OCI-LY7 (cell line): ENCODE measurements around the gene ULK4. TPM values are rescaled to one million over a fixed set of nuclear protein-coding genes. Genes with fewer than 3 reads are reported as not detected.
A peak's percentile ranks its signal among the peaks of the same experiment; 100 is the strongest.
"Not testable (repeated sequence)": the region's sequence is repeated elsewhere in the genome, so short reads cannot be mapped to it uniquely, and the experiment has no call there.

Experiments used
- BruUV-seq: library from RNA; stranded (reverse); fragments of 400-500 nt; replicated peaks from 2 replicates; lab custom pipeline; 2021; lab: Mats Ljungman, UMichigan
- CTCF ChIA-PET: fragments of 300-600 bp; sonication (Branson Sonifier 250); formaldehyde crosslinking; loops from one replicate; lab custom pipeline; 2022; ENCODE audit warnings: antibody characterized with exemption; ENCODE audit not compliant: unreplicated experiment; lab: Charles Lee
- POLR2A ChIA-PET: fragments of 300-600 bp; sonication (Branson Sonifier 250); formaldehyde crosslinking; loops from one replicate; lab custom pipeline; 2022; ENCODE audit warnings: antibody characterized with exemption; lab: Charles Lee
- DNase-seq: peaks from one replicate; pipeline ENCODE4 v3.0.0-alpha.2; 2015; ENCODE audit warnings: low spot score
- H2AFZ ChIP-seq: fragments of 200-600 bp; sonication (generic), shearing (Covaris generic); 2 replicates; pipeline ENCODE4 v1.6.1; 2014; ENCODE audit warnings: mild to moderate bottlenecking, antibody characterized with exemption, low read length, moderate library complexity
- H3K27ac ChIP-seq: fragments of 200-600 bp; sonication (generic); 2 replicates; pipeline ENCODE4 v1.5.1; 2014; ENCODE audit warnings: mixed run types, low read depth, mild to moderate bottlenecking, moderate library complexity, low read length, inconsistent platforms; ENCODE audit not compliant: poor library complexity, severe bottlenecking
- H3K36me3 ChIP-seq: fragments of 200-600 bp; sonication (generic); 2 replicates; pipeline ENCODE4 v1.6.1; 2014; ENCODE audit warnings: mild to moderate bottlenecking, antibody characterized with exemption, low read length, moderate library complexity, mixed read lengths; ENCODE audit not compliant: insufficient read depth
- H3K4me1 ChIP-seq: fragments of 200-600 bp; sonication (generic); 2 replicates; pipeline ENCODE4 v1.5.1; 2014; ENCODE audit warnings: mild to moderate bottlenecking, low read length; ENCODE audit not compliant: insufficient read depth, poor library complexity, severe bottlenecking
- H3K4me2 ChIP-seq: fragments of 200-600 bp; sonication (generic); 2 replicates; pipeline ENCODE4 v1.6.1; 2014; ENCODE audit warnings: mild to moderate bottlenecking, low read length
- H3K4me3 ChIP-seq: fragments of 200-600 bp; sonication (generic); 2 replicates; pipeline ENCODE4 v1.5.1; 2014; ENCODE audit warnings: mild to moderate bottlenecking, low read depth, low read length; ENCODE audit not compliant: poor library complexity, severe bottlenecking
- H3K79me2 ChIP-seq: fragments of 200-600 bp; sonication (generic); 2 replicates; pipeline ENCODE4 v1.6.1; 2016; ENCODE audit warnings: low read depth, mild to moderate bottlenecking, low read length, moderate library complexity, mixed read lengths; ENCODE audit not compliant: insufficient read depth
- H3K9me2 ChIP-seq: fragments of 200-600 bp; sonication (generic); 2 replicates; pipeline ENCODE4 v1.6.1; 2016; ENCODE audit warnings: mild to moderate bottlenecking, low read length, mixed read lengths; ENCODE audit not compliant: insufficient read depth
- H3K9me3 ChIP-seq: fragments of 200-600 bp; sonication (generic); 2 replicates; pipeline ENCODE4 v1.6.1; 2014; ENCODE audit warnings: mild to moderate bottlenecking, mixed run types, low read length, mixed read lengths
- H4K20me1 ChIP-seq: fragments of 200-600 bp; sonication (generic); 2 replicates; pipeline ENCODE4 v1.6.1; 2014; ENCODE audit warnings: mild to moderate bottlenecking, antibody characterized with exemption, low read length, moderate library complexity, mixed read lengths; ENCODE audit not compliant: insufficient read depth
- CTCF ChIP-seq: fragments of 200-600 bp; sonication (generic); conservative IDR thresholded peaks from 2 replicates; pipeline ENCODE4 v1.5.1; 2014; ENCODE audit warnings: mild to moderate bottlenecking, antibody characterized with exemption, low read length, moderate library complexity, mixed read lengths
- EZH2phosphoT487 ChIP-seq: fragments of 200-600 bp; sonication (generic); IDR thresholded peaks from 2 replicates; pipeline ENCODE4 v1.6.1; 2018; ENCODE audit warnings: low read depth, borderline replicate concordance, mild to moderate bottlenecking, mixed run types, antibody characterized with exemption, low read length, moderate library complexity, mixed read lengths
- intact Hi-C: fragments of 100-400 bp; cut with micrococcal nuclease; formaldehyde crosslinking; loops from one replicate; pipeline ENCODE4 v1.10.0; 2022; ENCODE audit not compliant: unreplicated experiment
- total RNA-seq, 2 experiments: library from RNA; depleted of rRNA in 1 of 2; stranded (reverse); fragments of >200 nt in 1 of 2; shearing (Covaris generic) in 1 of 2; gene quantifications; 2 replicates each; pipeline ENCODE4 v1.2.3, GENCODE V29; 2014 to 2022

The ULK4 gene
- total RNA-seq, 2 experiments from 2014 or later, result 18.9 to 21.0 TPM

DNA sequence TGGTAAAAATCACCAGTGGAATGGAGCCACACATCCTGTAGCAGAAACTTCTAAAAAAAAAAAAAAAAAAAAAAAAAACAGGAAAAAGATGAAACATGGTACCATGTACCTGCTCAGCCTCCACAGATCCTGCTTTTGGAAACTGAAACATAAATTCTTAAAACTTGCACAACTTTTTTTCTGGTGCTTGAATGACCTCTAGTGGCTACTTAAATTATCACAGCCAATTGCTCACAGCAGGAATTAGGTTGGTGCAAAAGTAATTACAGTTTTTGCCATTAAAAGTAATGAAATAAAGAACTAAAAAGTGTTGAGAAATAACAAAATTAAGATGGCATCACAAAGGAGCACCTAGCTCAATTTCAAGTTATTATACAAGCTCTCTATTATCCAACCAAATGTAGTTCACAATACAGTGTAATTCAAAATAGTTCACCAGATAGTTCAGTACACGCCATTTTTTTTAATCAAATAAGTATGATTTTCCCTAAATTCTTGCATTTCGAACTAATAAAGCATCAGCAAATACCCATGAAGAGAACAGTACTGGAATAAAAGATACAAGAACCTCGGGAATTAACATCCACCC lies 80.6 kb downstream of the ULK4 start:
- Histone ChIP-seq H3K9me3 (no peaks in the 10 kb centered on the region), H3K4me2 (no peak overlapping the region), H3K36me3 (no peaks in the 10 kb centered on the region), H3K4me3 (no peak overlapping the region), H3K9me2 (no peaks in the 10 kb centered on the region), H3K79me2 (no peaks in the 10 kb centered on the region), H3K4me1 (no peaks in the 10 kb centered on the region), H2AFZ (no peak overlapping the region), H4K20me1 (no peaks in the 10 kb centered on the region), H3K27ac (no peak overlapping the region)
- DNase-seq, result peak; percentile 64
- intact Hi-C loops, result loop anchor here (1.0 to 2.0 kb wide), 2 partner anchors 1301 to 1554 kb away; no protein-coding TSS in a partner anchor
- TF ChIP-seq EZH2phosphoT487, result no peak
- TF ChIP-seq CTCF, result peak; percentile 89
- POLR2A ChIA-PET, result no interaction called here
- CTCF ChIA-PET, result no interaction called here
- BruUV-seq, result no TSS peak

- Histone ChIP-seq H3K4me3 (no peak overlapping the region), H4K20me1 (no peaks in the 10 kb centered on the region), H3K27ac (no peak overlapping the region), H3K4me2 (no peak overlapping the region), H3K4me1 (no peaks in the 10 kb centered on the region), H3K36me3 (no peaks in the 10 kb centered on the region), H3K9me3 (no peaks in the 10 kb centered on the region), H3K79me2 (no peaks in the 10 kb centered on the region), H2AFZ (no peak overlapping the region), H3K9me2 (no peaks in the 10 kb centered on the region)
- intact Hi-C loops, result loop anchor here (2.0 kb wide), 1 partner anchor 1300 kb away; no protein-coding TSS in a partner anchor
- TF ChIP-seq EZH2phosphoT487, result no peak
- no peak for TF ChIP-seq CTCF
- POLR2A ChIA-PET, result no interaction called here
- CTCF ChIA-PET, result no interaction called here
- no peak for DNase-seq
- no TSS peak for BruUV-seq
These were observed 81.5 kb downstream of the ULK4 start for GRCh38 chr3:41880387-41880786.

- H3K79me2 ChIP-seq, intact Hi-C loops, CTCF ChIA-PET, DNase-seq, H3K4me2 ChIP-seq, BruUV-seq, H3K27ac ChIP-seq, H2AFZ ChIP-seq, H4K20me1 ChIP-seq, H3K9me3 ChIP-seq, H3K9me2 ChIP-seq, POLR2A ChIA-PET, H3K4me3 ChIP-seq, H3K36me3 ChIP-seq, H3K4me1 ChIP-seq: not testable (repeated sequence)
These were observed 84.2 kb downstream of the ULK4 start for GRCh38 chr3:41877741-41878140.
